ENCODE measurements around the gene AMBRA1.
A peak's percentile ranks its signal among the peaks of the same experiment; 100 is the strongest.

Gene AMBRA1

GRCh38 chr11:46361283-46362155 lies 232.3 kb downstream of the AMBRA1 start:
- no peak for DNase-seq

DNA sequence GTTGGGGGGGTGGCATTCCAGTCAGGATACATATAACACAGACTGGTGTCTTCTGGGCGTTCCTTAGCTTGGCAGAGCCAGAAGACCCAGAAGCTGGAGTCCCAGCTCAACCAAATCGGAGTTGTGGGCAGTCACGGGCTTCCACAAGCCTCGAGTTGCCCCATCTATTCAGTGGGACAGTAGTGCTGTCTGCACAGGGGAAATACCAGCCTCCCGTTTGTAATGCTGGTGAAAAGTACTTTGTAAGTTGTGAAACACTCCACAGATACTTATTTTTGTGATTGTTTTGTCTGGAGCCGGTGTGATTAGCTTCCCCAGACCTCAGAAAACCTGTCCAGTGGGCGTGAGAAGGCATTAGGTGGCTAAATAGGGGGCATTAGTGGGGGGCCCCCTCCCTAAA lies 232.9 kb downstream of the AMBRA1 start:
- DNase-seq, result no peak

DNA sequence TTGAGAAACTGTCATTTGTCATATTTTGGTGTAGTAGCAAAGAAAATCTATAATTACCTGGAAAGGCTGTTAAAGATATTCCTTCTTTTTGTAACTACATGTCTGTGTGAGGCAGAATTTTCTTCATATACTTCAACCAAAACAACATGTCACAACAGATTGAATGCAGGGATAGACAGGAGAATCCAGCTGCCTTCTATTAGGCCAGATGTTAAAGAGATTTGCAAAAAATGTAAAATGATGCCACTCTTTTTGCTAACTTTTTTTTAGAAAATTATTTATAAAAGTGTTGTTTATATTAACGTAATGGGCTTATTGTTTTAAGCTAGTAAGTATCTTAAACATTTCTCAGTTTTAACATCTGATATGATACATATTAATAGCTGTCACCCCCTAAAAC lies 233.9 kb downstream of the AMBRA1 start:
- no peak for DNase-seq

DNA sequence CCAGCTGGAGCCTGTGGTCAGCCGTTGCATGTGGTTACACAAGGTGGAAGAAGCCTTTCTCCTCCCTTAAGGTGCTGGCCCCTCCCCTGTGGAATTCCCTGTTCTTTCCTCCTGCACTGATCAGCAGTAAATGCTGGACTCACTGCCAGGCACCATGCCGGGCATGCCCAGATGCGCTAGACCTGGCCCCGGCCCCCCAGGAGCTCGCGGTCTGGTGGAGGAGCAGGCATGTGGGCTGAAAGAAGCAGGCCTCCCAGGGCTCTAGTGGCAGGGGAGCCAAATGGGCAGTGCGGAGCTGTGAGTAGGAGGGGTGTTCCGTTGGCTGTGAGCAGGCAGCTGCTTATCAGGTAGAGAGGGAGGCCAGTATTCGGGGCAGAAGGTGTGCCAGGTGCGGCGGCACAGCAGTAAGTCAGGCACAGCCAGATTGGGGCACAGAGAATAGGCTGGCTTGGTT lies 236.3 kb downstream of the AMBRA1 start:
- DNase-seq, result peak; percentile 96

DNA sequence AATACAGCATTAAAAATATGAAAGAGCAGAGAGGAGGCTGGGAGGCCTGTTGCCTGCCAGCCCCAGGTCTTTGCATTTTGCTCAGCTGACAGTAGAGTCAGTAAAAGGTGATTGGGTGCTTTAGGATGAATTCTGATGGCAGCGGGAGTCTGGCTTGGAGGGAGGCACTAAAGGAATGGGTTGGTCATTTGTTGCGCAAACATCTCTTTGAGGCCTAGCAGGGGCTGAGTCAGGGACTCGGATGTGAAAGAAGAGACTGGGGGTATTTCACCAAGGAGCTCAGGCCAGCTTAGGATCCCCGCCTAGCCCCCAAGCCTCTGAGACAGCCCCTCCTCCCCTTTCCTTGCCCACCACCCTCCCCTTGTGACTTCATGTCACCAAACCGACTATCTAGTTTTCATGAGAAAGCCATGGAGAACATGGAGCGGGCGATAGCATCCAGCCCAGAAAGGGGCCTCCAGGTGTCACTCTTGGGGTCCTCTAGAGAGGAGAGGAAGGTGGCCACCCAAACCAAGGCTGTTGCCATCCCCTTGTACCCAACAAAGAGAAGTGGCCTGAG lies 236.8 kb downstream of the AMBRA1 start:
- DNase-seq, result peak; percentile 96

DNA sequence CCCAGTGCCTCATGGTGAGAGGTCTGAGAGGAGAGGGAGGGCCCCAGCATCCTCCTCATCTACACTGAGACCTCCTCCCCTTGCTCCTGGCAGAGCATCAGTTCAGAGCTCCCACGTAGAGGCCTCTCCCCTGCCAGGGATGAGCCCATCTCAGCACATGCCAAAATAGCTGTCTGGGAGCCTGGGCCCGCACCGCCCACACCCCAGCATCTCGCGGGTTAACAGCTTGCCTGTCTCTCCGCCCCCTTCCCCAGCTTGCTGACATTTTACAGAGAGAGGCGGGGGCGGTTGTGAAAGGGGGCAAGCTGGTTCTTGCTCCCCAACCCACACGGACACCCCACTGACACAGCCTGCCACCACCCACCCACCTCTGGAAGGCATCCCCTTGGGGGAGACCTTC lies 240.1 kb downstream of the AMBRA1 start:
- no peak for DNase-seq

- no peak for DNase-seq
These were observed 241.6 kb downstream of the AMBRA1 start for GRCh38 chr11:46352063-46352841.

DNA sequence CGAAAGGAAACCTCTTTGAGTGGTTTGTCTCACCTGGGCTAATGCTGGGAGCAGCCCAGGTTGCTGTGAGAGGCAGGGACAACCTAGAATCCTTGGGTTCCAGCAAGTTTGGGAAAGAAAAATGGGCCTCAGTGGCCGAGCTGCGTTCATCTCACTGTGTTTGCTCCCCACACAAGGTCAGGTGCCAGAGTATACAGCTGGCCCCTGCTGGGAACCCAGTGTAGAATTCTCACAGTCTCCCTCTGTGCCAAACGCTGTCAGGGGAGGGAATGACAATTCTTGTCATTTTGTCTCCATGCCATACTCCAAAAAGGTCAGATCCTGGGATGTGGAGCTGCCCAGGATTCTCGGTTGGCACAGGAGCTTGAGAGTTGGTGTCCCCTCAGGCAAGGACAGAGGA lies 242.2 kb downstream of the AMBRA1 start:
- no peak for DNase-seq

DNA sequence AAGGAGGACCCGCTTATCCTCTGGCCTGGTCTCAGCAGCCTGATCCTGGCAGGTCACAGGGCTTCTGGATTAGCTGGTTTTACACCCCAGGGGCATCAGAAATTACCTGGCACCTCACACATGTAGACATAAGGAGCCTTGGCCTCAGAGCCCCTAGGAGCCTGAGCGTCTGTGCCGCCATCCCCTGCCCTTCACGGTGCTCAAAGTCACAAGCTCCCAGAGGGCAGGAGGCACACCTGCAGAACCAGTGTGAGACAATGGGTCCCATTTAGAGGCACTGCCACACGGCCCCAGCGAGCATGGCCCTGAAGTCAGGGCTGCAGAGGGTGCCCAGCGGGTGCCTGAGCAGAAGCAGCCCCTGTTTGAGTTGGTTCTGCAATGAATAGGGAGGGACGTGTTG lies 242.7 kb downstream of the AMBRA1 start:
- no peak for DNase-seq

GRCh38 chr11:46350695-46351094 lies 243.1 kb downstream of the AMBRA1 start:
- DNase-seq, result no peak

DNA sequence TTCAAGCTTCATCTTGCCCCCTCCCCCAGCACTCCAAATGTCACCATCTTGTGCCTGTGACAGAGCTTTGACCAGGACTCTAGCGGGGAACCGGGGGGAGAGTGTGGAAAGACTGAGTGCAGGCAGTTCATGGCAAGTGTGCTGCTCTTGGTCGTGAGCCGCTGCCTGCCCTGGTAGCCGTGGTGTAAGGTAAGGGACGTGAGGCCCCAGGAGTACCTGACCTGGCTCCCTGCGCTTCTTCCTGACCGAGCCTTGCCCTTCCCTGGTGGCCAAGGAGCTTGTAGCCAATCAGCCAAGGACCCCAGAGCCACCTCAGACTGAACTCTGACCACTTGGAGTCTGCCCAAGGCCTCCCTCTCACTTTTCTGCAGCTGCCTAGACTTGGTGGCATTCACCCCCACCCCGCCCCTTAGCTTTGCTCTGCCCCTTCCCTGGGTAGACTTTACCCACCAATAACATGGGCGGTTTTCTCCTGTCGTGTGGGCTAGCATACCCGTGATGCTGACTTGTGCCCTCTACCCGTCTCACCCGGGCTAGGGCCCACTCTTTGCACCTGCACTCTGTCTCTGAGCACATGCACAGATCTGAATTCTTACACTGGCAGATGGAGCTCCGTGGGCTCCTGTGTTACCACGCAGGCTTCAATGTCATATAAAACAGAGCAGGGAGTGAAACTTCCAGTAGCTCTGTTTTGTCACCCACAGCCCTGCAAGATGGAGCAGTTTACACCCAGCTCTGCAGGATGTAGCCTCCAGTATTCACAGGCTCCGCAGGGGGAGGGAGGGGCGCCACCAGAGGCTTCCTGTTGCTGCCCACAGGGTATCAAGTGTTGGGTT lies 245.0 kb downstream of the AMBRA1 start:
- DNase-seq, result no peak

DNA sequence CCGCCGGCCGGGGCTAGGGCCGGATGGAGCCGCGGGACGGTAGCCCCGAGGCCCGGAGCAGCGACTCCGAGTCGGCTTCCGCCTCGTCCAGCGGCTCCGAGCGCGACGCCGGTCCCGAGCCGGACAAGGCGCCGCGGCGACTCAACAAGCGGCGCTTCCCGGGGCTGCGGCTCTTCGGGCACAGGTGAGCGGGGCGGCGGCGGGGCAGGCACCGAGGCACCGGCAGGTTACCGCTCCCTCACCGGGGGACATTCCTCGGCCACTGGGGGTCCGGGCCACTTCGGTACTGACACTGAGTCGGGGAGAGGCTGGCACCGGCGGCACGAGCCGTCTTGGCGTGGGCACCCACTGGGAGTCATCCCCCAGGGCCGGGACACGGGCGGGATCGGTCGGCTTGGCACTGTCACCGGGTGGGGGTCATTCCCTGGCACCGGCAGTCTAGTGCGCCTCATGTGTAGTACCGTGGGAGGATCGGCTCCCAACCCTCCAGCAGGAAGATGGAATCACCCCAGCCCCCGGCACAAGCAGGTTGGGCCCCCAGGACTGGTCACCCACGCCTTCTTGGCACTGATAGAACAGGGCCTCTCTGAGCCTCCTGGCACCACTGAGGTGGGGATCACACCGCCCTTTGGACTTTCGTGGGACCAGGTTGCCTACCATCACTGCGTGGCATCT lies 246.0 kb downstream of the AMBRA1 start:
- no peak for DNase-seq

GRCh38 chr11:46346886-46347636 lies 246.8 kb downstream of the AMBRA1 start, which contains the start of gene DGKZ:
Gene DGKZ, plus strand, starts transcription at chr11:46347463. Its CDS starts 197 bp downstream, at chr11:46347660.
- peak; percentile 70 for DNase-seq
